KMS-11 (cell line): ENCODE measurements around the gene ZNF326.

Experiments
- H2AFZ ChIP-seq: fragments of 200-600 bp; sonication (generic); 2 replicates; pipeline ENCODE4 v1.6.1; 2016; ENCODE audit warnings: antibody characterized with exemption, mixed run types, low read depth
- H3K27ac ChIP-seq: fragments of 200-600 bp; sonication (generic); 2 replicates; pipeline ENCODE4 v1.6.1; 2016; ENCODE audit warnings: mild to moderate bottlenecking, mixed run types
- H3K27me3 ChIP-seq: fragments of 200-600 bp; sonication (generic); 2 replicates; pipeline ENCODE4 v1.6.1; 2017; ENCODE audit warnings: mild to moderate bottlenecking, low read depth, mixed run types, moderate library complexity; ENCODE audit not compliant: insufficient read depth
- H3K36me3 ChIP-seq: fragments of 200-600 bp; sonication (generic); 2 replicates; pipeline ENCODE4 v1.6.1; 2017; ENCODE audit warnings: mild to moderate bottlenecking, mixed run types; ENCODE audit not compliant: insufficient read depth
- H3K4me1 ChIP-seq: fragments of 200-600 bp; sonication (generic); 2 replicates; pipeline ENCODE4 v1.6.1; 2016; ENCODE audit warnings: mild to moderate bottlenecking, low read depth, mixed run types; ENCODE audit not compliant: poor library complexity, severe bottlenecking
- H3K4me2 ChIP-seq: fragments of 200-600 bp; sonication (generic); 2 replicates; pipeline ENCODE4 v1.7.0; 2016; ENCODE audit warnings: mild to moderate bottlenecking, mixed run types
- H3K4me3 ChIP-seq: fragments of 200-600 bp; sonication (generic); IDR thresholded peaks from 2 replicates; pipeline ENCODE4 v1.6.1; 2017; ENCODE audit warnings: low read depth, low read length, mixed read lengths; ENCODE audit not compliant: insufficient read depth
- H3K79me2 ChIP-seq: fragments of 200-600 bp; sonication (generic); 2 replicates; pipeline ENCODE4 v1.6.1; 2016; ENCODE audit warnings: low read depth, mixed run types; ENCODE audit not compliant: insufficient read depth
- H3K9ac ChIP-seq: fragments of 200-600 bp; sonication (generic); 2 replicates; pipeline ENCODE4 v1.6.1; 2016; ENCODE audit warnings: mild to moderate bottlenecking, mixed run types
- H4K20me1 ChIP-seq: fragments of 200-600 bp; sonication (generic); 2 replicates; pipeline ENCODE4 v1.6.1; 2016; ENCODE audit warnings: mild to moderate bottlenecking, mixed run types; ENCODE audit not compliant: insufficient read depth
- TF ChIP-seq, protein P1 (sequence below): fragments of 200-600 bp; sonication (generic); conservative IDR thresholded peaks from 2 replicates; pipeline ENCODE4 v1.6.1; 2017; ENCODE audit warnings: low read depth, mild to moderate bottlenecking, antibody characterized with exemption, low read length, moderate library complexity, mixed read lengths

The ZNF326 gene

DNA sequence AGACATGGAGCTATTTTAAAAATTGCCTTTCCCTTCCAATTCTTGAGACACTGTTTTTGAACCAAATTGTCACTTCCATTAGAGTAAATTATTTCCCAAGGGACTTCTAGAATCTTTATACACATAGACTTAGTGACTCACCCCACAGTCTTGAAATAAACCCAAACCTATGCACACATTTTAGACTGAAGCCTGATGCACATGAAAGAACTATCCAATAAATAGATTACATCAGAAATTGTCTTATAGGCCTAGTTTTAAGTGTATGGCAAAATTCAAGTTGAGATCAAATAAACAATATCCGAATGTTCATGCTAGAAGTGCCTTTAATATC lies 32.2 kb upstream of the ZNF326 start:
- no peak overlapping the region for H3K4me3 ChIP-seq
- H3K27me3 ChIP-seq: no peaks in the 10 kb centered on the region
- H3K79me2 ChIP-seq: no peaks in the 10 kb centered on the region
- H2AFZ ChIP-seq: no peak overlapping the region
- TF ChIP-seq, protein P1, sequence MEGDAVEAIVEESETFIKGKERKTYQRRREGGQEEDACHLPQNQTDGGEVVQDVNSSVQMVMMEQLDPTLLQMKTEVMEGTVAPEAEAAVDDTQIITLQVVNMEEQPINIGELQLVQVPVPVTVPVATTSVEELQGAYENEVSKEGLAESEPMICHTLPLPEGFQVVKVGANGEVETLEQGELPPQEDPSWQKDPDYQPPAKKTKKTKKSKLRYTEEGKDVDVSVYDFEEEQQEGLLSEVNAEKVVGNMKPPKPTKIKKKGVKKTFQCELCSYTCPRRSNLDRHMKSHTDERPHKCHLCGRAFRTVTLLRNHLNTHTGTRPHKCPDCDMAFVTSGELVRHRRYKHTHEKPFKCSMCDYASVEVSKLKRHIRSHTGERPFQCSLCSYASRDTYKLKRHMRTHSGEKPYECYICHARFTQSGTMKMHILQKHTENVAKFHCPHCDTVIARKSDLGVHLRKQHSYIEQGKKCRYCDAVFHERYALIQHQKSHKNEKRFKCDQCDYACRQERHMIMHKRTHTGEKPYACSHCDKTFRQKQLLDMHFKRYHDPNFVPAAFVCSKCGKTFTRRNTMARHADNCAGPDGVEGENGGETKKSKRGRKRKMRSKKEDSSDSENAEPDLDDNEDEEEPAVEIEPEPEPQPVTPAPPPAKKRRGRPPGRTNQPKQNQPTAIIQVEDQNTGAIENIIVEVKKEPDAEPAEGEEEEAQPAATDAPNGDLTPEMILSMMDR: no peak
- H3K4me2 ChIP-seq: no peak overlapping the region
- no peak overlapping the region for H3K27ac ChIP-seq
- H4K20me1 ChIP-seq: no peaks in the 10 kb centered on the region
- no peak overlapping the region for H3K9ac ChIP-seq
- H3K4me1 ChIP-seq: no peaks in the 10 kb centered on the region
- H3K36me3 ChIP-seq: no peaks in the 10 kb centered on the region

DNA sequence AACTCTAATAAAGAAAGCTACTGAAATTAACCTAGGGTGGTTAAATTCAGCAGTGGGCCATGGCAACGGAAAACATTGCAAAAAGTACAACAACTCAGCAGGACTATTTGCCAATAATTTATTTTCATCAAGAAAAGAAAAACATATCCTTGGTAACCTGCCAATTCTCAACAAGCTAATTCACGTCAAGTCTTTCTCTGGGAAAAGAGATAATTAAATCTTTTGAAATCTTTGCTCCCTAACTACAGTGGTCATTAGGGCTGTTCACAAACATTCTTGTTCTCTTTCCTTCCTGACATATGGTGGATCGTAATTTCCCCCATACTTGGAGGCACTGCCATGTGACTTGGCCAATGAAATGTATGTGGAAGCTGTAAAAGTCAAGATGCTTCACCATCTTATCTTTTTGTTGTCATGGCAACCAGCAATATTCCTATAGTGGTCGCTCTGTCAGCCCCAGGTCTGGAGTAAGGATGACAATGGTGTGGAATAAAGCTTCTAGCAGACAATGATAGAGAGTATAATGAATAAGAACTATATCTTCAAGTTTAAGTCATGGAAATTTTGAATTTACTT lies 29.6 kb upstream of the ZNF326 start:
- H3K27ac ChIP-seq: no peak overlapping the region
- H2AFZ ChIP-seq: no peak overlapping the region
- TF ChIP-seq, protein P1: no peak
- H3K9ac ChIP-seq: no peak overlapping the region
- H3K27me3 ChIP-seq: no peaks in the 10 kb centered on the region
- no peaks in the 10 kb centered on the region for H3K4me1 ChIP-seq
- H3K79me2 ChIP-seq: no peaks in the 10 kb centered on the region
- H3K36me3 ChIP-seq: no peaks in the 10 kb centered on the region
- H3K4me3 ChIP-seq: no peak overlapping the region
- H4K20me1 ChIP-seq: no peaks in the 10 kb centered on the region
- no peak overlapping the region for H3K4me2 ChIP-seq

DNA sequence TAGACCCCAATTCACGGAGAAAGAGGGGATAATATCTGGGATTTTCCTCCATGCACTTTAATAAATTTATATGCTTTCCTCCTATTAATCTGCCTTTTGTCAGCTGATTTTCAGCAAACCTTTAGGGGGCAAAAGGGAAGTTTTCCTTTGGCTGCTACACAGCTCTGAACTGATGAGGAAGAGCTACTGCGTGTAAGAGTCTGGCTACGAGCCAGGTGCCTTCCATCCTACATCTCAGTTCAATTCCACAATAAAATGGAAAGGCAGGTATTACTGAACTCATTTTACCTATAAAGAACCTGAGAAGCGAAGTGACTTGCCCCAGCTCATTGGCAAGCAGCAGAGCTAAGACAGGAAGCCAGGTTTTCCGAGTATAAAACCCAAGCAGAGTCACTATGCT lies 28.3 kb upstream of the ZNF326 start:
- no peaks in the 10 kb centered on the region for H3K36me3 ChIP-seq
- H3K4me3 ChIP-seq: no peak overlapping the region
- no peaks in the 10 kb centered on the region for H3K79me2 ChIP-seq
- no peak overlapping the region for H3K27ac ChIP-seq
- H3K4me1 ChIP-seq: no peaks in the 10 kb centered on the region
- no peak overlapping the region for H3K4me2 ChIP-seq
- H3K27me3 ChIP-seq: no peaks in the 10 kb centered on the region
- H4K20me1 ChIP-seq: no peaks in the 10 kb centered on the region
- H2AFZ ChIP-seq: no peak overlapping the region
- TF ChIP-seq, protein P1: no peak
- no peak overlapping the region for H3K9ac ChIP-seq

DNA sequence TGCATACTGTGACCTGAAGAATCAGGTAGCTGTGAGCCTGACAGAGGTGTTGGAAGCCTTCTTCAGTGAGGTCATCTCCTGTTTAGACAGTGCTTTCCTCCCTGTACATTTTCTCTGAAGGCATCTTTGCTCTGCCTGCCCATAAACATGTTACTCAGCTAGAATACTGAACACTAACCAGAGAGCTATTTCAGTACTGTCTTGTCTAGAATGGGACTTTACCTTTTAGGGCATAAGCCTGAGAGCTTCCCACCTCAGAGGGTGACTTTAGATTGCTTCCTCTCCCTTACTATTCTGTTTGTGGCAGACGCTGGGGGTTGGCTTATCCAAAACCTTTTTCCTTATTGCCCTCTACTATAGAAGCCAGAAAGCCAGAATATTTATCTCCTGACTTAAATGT lies 23.3 kb upstream of the ZNF326 start:
- H2AFZ ChIP-seq: no peak overlapping the region
- H3K4me3 ChIP-seq: no peak overlapping the region
- H4K20me1 ChIP-seq: no peaks in the 10 kb centered on the region
- no peaks in the 10 kb centered on the region for H3K27me3 ChIP-seq
- no peak overlapping the region for H3K4me2 ChIP-seq
- TF ChIP-seq, protein P1: no peak
- no peak overlapping the region for H3K9ac ChIP-seq
- no peak overlapping the region for H3K27ac ChIP-seq
- no peaks in the 10 kb centered on the region for H3K4me1 ChIP-seq
- H3K36me3 ChIP-seq: no peaks in the 10 kb centered on the region
- H3K79me2 ChIP-seq: no peaks in the 10 kb centered on the region

DNA sequence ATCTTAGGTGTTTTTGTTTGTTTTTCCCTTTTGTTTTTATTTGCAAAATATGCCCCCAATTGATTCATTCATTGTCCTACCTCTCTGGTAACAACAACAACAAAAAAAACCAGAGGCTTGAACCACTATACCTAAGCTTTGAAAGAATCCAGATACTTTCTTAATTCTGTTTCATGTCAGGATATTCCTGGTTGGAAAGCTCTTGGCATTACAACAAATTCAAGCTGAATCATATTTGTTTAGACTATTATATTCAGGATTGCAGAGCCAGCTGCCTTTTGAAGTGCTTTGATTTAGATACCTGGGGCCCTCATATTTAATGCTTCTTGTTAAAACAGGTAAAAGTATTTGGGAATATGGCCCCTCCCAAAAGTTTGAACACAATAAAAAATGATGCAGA lies 22.9 kb upstream of the ZNF326 start:
- H3K4me1 ChIP-seq: no peaks in the 10 kb centered on the region
- TF ChIP-seq, protein P1: no peak
- H3K4me2 ChIP-seq: no peak overlapping the region
- no peak overlapping the region for H3K4me3 ChIP-seq
- no peak overlapping the region for H3K27ac ChIP-seq
- no peak overlapping the region for H3K9ac ChIP-seq
- H3K27me3 ChIP-seq: no peaks in the 10 kb centered on the region
- no peaks in the 10 kb centered on the region for H3K36me3 ChIP-seq
- no peaks in the 10 kb centered on the region for H4K20me1 ChIP-seq
- H2AFZ ChIP-seq: no peak overlapping the region
- no peaks in the 10 kb centered on the region for H3K79me2 ChIP-seq
